Choroid plexus epithelial cell (primary cell): ENCODE results near the gene CIDEC.
A peak's percentile ranks its signal among the peaks of the same experiment; 100 is the strongest.
"Not testable (repeated sequence)": the region's sequence is repeated elsewhere in the genome, so short reads cannot be mapped to it uniquely, and the experiment has no call there.

Source experiments
- DNase-seq: peaks from one replicate; pipeline ENCODE4 v3.0.0-alpha.2; 2010; ENCODE audit warnings: low read depth
- H3K4me3 ChIP-seq: 2 replicates; pipeline ENCODE4 v1.5.1; 2011; ENCODE audit warnings: low read depth, mild to moderate bottlenecking, control low read depth, low read length, moderate library complexity
- TF ChIP-seq, protein P1 (sequence below): conservative IDR thresholded peaks from 2 replicates; pipeline ENCODE4 v1.5.1; 2011; ENCODE audit warnings: low read depth, mild to moderate bottlenecking, control low read depth, inconsistent platforms, low read length, moderate library complexity

The CIDEC gene

GRCh38 chr3:9884555-9885165 is 4.6 kb upstream of the CIDEC start:
- TF ChIP-seq, protein P1, sequence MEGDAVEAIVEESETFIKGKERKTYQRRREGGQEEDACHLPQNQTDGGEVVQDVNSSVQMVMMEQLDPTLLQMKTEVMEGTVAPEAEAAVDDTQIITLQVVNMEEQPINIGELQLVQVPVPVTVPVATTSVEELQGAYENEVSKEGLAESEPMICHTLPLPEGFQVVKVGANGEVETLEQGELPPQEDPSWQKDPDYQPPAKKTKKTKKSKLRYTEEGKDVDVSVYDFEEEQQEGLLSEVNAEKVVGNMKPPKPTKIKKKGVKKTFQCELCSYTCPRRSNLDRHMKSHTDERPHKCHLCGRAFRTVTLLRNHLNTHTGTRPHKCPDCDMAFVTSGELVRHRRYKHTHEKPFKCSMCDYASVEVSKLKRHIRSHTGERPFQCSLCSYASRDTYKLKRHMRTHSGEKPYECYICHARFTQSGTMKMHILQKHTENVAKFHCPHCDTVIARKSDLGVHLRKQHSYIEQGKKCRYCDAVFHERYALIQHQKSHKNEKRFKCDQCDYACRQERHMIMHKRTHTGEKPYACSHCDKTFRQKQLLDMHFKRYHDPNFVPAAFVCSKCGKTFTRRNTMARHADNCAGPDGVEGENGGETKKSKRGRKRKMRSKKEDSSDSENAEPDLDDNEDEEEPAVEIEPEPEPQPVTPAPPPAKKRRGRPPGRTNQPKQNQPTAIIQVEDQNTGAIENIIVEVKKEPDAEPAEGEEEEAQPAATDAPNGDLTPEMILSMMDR = peak; percentile 7
- peak; percentile 87 for DNase-seq
- H3K4me3 ChIP-seq = no peak overlapping the region

DNA sequence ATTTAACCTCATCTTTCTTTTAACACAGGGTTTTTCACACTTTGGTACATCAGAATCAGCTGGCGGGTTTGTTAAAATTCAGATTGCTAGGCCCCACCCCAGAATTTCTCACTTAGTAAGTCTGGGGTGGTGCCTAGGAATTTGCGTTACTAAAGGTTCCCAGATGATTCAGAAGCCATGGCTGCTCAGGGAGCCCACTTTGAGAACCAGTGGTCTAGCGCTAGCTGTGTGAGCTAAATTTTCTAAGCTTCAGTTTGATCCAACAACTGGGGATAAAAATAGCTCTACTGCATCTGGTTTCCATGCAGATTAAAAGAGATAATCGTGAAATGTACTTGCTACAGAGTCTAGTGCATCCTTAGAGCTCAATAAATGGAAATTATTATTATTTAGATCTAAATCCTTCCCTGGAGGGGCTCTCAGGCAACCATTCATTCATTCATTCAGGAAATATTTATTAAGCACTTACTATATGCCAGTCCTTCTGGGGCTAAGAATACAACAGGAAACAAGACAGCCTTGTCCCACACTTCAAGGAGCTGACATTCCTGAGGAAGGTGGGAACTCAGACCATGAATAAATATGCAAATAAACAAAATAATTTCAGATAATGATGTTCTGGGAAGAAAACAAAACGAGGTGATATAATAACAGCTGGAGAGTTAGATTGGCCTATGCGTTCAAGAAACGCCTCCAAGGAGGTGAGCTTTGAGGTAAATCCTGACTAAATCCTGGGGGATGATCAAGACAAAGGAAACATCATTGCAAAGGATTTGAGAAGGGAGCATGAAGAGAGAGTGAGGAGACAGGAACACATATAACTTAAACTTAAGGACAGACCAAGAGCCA is 3.9 kb upstream of the CIDEC start:
- no peak overlapping the region for H3K4me3 ChIP-seq
- DNase-seq = peak; percentile 71
- TF ChIP-seq, protein P1 = no peak

DNA sequence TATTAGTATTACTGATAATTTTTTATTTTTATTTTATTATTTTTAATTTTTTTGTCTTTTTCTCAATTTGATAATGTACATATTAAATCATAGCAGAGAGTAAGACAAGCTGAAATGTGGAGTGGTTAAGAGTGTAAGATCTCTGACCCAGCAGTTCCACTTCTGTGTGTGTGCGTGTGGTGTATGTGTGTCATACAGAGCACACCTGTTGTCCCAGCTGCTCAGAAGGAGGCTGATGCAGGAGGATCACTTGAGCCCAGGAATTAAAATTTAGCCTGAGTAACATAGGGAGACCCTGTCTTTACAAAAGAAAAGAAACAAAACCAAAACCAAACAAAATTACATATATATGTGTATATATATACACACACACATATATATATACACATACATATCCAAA is 1.4 kb upstream of the CIDEC start:
- TF ChIP-seq, protein P1 = no peak
- DNase-seq = no peak
- H3K4me3 ChIP-seq = no peak overlapping the region

GRCh38 chr3:9878700-9879099 is 1.4 kb downstream of the CIDEC start:
- TF ChIP-seq, protein P1 = no peak
- H3K4me3 ChIP-seq = no peak overlapping the region
- DNase-seq = peak; percentile 54

DNA sequence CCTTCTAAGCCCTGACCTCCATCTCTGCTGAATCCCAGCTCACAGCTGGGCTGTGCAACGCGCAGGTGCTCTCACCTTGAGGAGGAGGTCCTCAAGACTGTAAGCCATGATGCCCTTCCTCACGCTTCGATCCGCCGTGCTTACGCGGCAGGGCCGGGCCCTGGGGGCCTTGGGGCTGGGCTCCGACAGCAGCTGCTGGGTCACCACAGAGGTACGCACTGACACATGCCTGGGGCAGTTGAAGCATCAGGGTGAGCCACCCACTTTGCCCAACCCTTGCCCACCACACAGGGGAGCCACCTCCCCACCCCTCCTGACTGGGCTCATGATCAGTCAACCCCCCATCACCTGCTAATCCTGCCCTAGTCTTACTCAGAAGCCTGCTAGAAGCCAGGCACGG is 3.1 kb downstream of the CIDEC start:
- TF ChIP-seq, protein P1 = no peak
- H3K4me3 ChIP-seq = no peak overlapping the region
- no peak for DNase-seq

- not testable (repeated sequence) for H3K4me3 ChIP-seq, DNase-seq
These were observed 3.8 kb downstream of the CIDEC start for GRCh38 chr3:9876255-9876654.

DNA sequence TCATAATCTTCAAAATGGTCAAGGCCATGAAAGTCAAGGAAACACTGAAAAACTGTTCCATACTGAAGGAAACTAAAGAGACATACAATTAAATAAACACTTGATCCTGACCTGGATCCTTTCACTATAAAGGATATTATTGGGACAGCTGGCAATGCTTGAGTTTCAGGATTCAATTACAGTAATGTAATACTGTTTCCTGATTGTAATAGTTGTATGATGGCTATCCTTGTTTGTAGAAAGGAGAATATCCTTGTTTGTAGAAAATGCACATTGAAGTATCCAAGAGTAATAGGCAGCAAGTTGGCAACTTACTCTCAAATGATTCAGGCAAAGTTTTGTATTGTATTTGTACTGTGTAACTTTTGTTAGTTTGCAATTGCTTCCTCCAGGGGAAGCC is 4.6 kb downstream of the CIDEC start:
- TF ChIP-seq, protein P1 = no peak

GRCh38 chr3:9872067-9872466 is 8.0 kb downstream of the CIDEC start:
- not testable (repeated sequence) for H3K4me3 ChIP-seq, DNase-seq

More for the DNA sequence above, 4.6 kb downstream of the CIDEC start:
- no peak for DNase-seq
- no peak overlapping the region for H3K4me3 ChIP-seq
